Hematopoietic multipotent progenitor cell treated with erythropoietin and hydrocortisone succinate and interleukin-3 and kit ligand, for 17 days (in vitro differentiated cells): ENCODE data around the gene SPEM1.

Experiments
- DNase-seq: peaks from one replicate; pipeline ENCODE4 v3.0.0-alpha.2; 2015; ENCODE audit warnings: low spot score

SPEM1 gene

GRCh38 chr17:7421186-7421585 is 1.1 kb downstream of the SPEM1 start:
- DNase-seq, result no peak

- no peak for DNase-seq
These were observed 3.6 kb downstream of the SPEM1 start for GRCh38 chr17:7423679-7424078.

GRCh38 chr17:7425316-7425715 is 5.2 kb downstream of the SPEM1 start, which contains the start of gene SPEM2:
SPEM2 (plus strand) TSS chr17:7425616; CDS start chr17:7425689, 73 bp downstream.
- DNase-seq, result no peak

- no peak for DNase-seq
These were observed 5.6 kb downstream of the SPEM1 start for GRCh38 chr17:7425756-7426155.

GRCh38 chr17:7426203-7426863 is 6.2 kb downstream of the SPEM1 start:
- no peak for DNase-seq

- DNase-seq, result no peak
These were observed 6.9 kb downstream of the SPEM1 start for GRCh38 chr17:7426896-7427489.

- DNase-seq, result no peak
These were observed 7.4 kb downstream of the SPEM1 start for GRCh38 chr17:7427549-7427948.

- DNase-seq, result no peak
These were observed 8.4 kb downstream of the SPEM1 start, which contains the start of gene SPEM3 for GRCh38 chr17:7428557-7428956. SPEM3 (plus strand) TSS chr17:7428857; CDS start chr17:7428903, 46 bp downstream.

GRCh38 chr17:7429722-7430121 is 9.6 kb downstream of the SPEM1 start:
- DNase-seq, result no peak

GRCh38 chr17:7431231-7431630 is 11.1 kb downstream of the SPEM1 start:
- DNase-seq, result no peak

GRCh38 chr17:7432296-7432695 is 12.2 kb downstream of the SPEM1 start:
- no peak for DNase-seq

GRCh38 chr17:7435676-7436555 is 15.8 kb downstream of the SPEM1 start:
- peak; percentile 8 for DNase-seq

- DNase-seq, result peak; percentile 81
These were observed 16.6 kb downstream of the SPEM1 start for GRCh38 chr17:7436556-7437368.

GRCh38 chr17:7437369-7437863 is 17.3 kb downstream of the SPEM1 start:
- no peak for DNase-seq

- DNase-seq, result no peak
These were observed 18.0 kb downstream of the SPEM1 start for GRCh38 chr17:7437950-7438614.

- no peak for DNase-seq
These were observed 18.7 kb downstream of the SPEM1 start for GRCh38 chr17:7438656-7439460.

- no peak for DNase-seq
These were observed 19.5 kb downstream of the SPEM1 start, which contains the start of gene FGF11 for GRCh38 chr17:7439462-7440112. FGF11 (plus strand) TSS chr17:7439512; CDS start chr17:7439621, 109 bp downstream.

GRCh38 chr17:7440113-7440833 is 20.1 kb downstream of the SPEM1 start:
- DNase-seq, result no peak

- DNase-seq, result no peak
These were observed 20.7 kb downstream of the SPEM1 start for GRCh38 chr17:7440834-7441195.
